Kidney capillary endothelial cell (primary cell): ENCODE results near the gene BTG1.

ENCODE experiments used
- DNase-seq: peaks from one replicate; pipeline ENCODE4 v3.0.0-alpha.2; 2018; ENCODE audit warnings: low spot score

BTG1 gene

GRCh38 chr12:92096346-92097136, 49.1 kb downstream of the BTG1 start:
- DNase-seq, result no peak

GRCh38 chr12:92094751-92095161, 50.9 kb downstream of the BTG1 start:
- peak; percentile 22 for DNase-seq

- peak; percentile 52 for DNase-seq
These were observed 51.3 kb downstream of the BTG1 start for GRCh38 chr12:92094301-92094700.
